Esophagus squamous epithelium (tissue), 5 donors: ENCODE results near the gene CD300LG. TPM values are rescaled to one million over a fixed set of nuclear protein-coding genes. Genes with fewer than 3 reads are reported as not detected.

Experiments used
- DNase-seq: peaks from one replicate; lab custom pipeline; 2025; lab: John Stamatoyannopoulos, UW
- H3K27ac ChIP-seq, 4 donors: fragments of 200-600 bp; sonication (generic); one replicate each; pipeline ENCODE4 v1.5.1; 2016 to 2019; ENCODE audit warnings: mild to moderate bottlenecking in 1 of 4
- H3K27me3 ChIP-seq, 4 donors: fragments of 200-600 bp; sonication (generic); 1 replicate in 3 of 4; 2 replicates in 1 of 4; pipeline versions ENCODE4 v1.5.1 to v1.6.0; 2017 to 2021; ENCODE audit warnings: antibody characterized with exemption in 1 of 4
- H3K36me3 ChIP-seq, 3 donors: fragments of 200-600 bp; sonication (generic); one replicate each; pipeline ENCODE4 v1.5.1; 2016 to 2019
- H3K4me1 ChIP-seq, 3 donors: fragments of 200-600 bp; sonication (generic); one replicate each; pipeline ENCODE4 v1.5.1; 2017 to 2019
- H3K4me3 ChIP-seq, 4 donors: fragments of 200-600 bp; sonication (generic); 1 replicate in 3 of 4; 2 replicates in 1 of 4; pipeline ENCODE4 v1.5.1; 2016 to 2019; ENCODE audit warnings: mild to moderate bottlenecking in 2 of 4, moderate library complexity in 1 of 4
- H3K9me3 ChIP-seq, 3 donors: fragments of 200-600 bp; sonication (generic); one replicate each; pipeline ENCODE4 v1.5.1; 2016 to 2019
- POLR2A ChIP-seq, 4 donors: fragments of 450-650 bp; IDR thresholded peaks; one replicate each; pipeline ENCODE4 v1.6.1; 2017; ENCODE audit warnings: antibody characterized with exemption in 4 of 4, mild to moderate bottlenecking in 4 of 4, moderate library complexity in 3 of 4
- WGBS, 2 donors: methylation state at CpG; one replicate each; pipeline ENCODE4 v1.1.5; 2018; 5-methylcytosine and 5-hydroxymethylcytosine counted together
- intact Hi-C: fragments of 100-400 bp; cut with DNase I; formaldehyde crosslinking; loops from one replicate; pipeline ENCODE4 v1.15.0; 2022
- total RNA-seq, 4 donors: library from RNA; depleted of rRNA; stranded (reverse); fragments of >200 nt; gene quantifications; one replicate each; pipeline ENCODE4 v1.1.0, GENCODE V29; 2016
- TF ChIP-seq, protein P1 (sequence below), 6 experiments: fragments of 450-650 bp in 4 of 6; fragments of 200-600 bp in 2 of 6; sonication (generic) in 2 of 6; IDR thresholded peaks; one replicate each; pipeline ENCODE4 v1.5.1; 2016 to 2019; ENCODE audit warnings: antibody characterized with exemption in 6 of 6, mild to moderate bottlenecking in 4 of 6, moderate library complexity in 4 of 6
- donor health status: DM: yes; HTN: yes; CAD: no.

The CD300LG gene
- total RNA-seq, 4 donors from 2014 or later = 0.30 to 2.3 (median 0.94) TPM

DNA sequence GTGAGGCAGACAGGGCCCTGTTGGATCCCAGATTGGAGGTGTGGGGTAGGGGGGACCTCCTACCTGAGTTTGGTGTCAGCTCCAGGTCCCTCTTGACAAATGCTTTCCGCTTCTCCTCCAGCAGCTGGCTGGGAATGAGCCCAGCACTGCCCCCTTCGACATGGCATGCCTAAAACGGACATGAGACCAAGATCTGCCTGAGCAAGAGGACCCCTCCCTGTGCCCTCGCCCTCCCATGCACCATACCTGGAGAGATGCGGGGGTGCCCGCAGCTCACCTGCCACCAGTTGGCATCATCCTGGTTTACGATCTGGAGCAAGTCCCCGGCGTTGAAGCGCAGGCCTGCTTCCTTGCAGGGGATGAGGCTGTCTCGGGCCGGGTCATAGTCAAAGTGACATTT is 34.2 kb downstream of the CD300LG start:
- peaks cover 0 to 6% (median 0%) of the 10 kb centered on the region in 3 donors for H3K36me3 ChIP-seq
- intact Hi-C loops = no loop called here
- H3K4me1 ChIP-seq = peaks cover 0 to 8% (median 0%) of the 10 kb centered on the region in 3 donors
- WGBS, 2 donors = 82% methylated on average over 2 to 8 of the region's 12 CpGs
- TF ChIP-seq, protein P1, sequence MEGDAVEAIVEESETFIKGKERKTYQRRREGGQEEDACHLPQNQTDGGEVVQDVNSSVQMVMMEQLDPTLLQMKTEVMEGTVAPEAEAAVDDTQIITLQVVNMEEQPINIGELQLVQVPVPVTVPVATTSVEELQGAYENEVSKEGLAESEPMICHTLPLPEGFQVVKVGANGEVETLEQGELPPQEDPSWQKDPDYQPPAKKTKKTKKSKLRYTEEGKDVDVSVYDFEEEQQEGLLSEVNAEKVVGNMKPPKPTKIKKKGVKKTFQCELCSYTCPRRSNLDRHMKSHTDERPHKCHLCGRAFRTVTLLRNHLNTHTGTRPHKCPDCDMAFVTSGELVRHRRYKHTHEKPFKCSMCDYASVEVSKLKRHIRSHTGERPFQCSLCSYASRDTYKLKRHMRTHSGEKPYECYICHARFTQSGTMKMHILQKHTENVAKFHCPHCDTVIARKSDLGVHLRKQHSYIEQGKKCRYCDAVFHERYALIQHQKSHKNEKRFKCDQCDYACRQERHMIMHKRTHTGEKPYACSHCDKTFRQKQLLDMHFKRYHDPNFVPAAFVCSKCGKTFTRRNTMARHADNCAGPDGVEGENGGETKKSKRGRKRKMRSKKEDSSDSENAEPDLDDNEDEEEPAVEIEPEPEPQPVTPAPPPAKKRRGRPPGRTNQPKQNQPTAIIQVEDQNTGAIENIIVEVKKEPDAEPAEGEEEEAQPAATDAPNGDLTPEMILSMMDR (IDR thresholded peaks at IDR 0.05) = no peak
- TF ChIP-seq POLR2A (IDR thresholded peaks at IDR 0.05) = no peak
- no peak for DNase-seq
- no peaks in the 10 kb centered on the region for H3K9me3 ChIP-seq
- no peak overlapping the region for H3K27ac ChIP-seq
- H3K4me3 ChIP-seq = no peak overlapping the region
- no peaks in the 10 kb centered on the region for H3K27me3 ChIP-seq

GRCh38 chr17:43881758-43882505 is 35.0 kb downstream of the CD300LG start:
- no peak for DNase-seq
- H3K4me3 ChIP-seq = no peak overlapping the region
- 87 to 95% methylated on average over 4 to 6 of the region's 27 CpGs for WGBS, 2 donors
- H3K36me3 ChIP-seq = peaks cover 0 to 6% (median 0%) of the 10 kb centered on the region in 3 donors
- intact Hi-C loops = no loop called here
- H3K27me3 ChIP-seq = no peaks in the 10 kb centered on the region
- no peaks in the 10 kb centered on the region for H3K9me3 ChIP-seq
- H3K4me1 ChIP-seq = peaks cover 0 to 8% (median 0%) of the 10 kb centered on the region in 3 donors
- no peak for TF ChIP-seq POLR2A (IDR thresholded peaks at IDR 0.05)
- TF ChIP-seq, protein P1 (IDR thresholded peaks at IDR 0.05) = no peak
- no peak overlapping the region for H3K27ac ChIP-seq

GRCh38 chr17:43882761-43883415 is 35.9 kb downstream of the CD300LG start:
- intact Hi-C loops = no loop called here
- DNase-seq = no peak
- H3K36me3 ChIP-seq = peaks cover 0 to 6% (median 0%) of the 10 kb centered on the region in 3 donors
- H3K27me3 ChIP-seq = no peaks in the 10 kb centered on the region
- H3K9me3 ChIP-seq = no peaks in the 10 kb centered on the region
- H3K4me1 ChIP-seq = peaks cover 0 to 8% (median 0%) of the 10 kb centered on the region in 3 donors
- no peak overlapping the region for H3K27ac ChIP-seq
- WGBS, 2 donors = 83 to 87% methylated on average over 7 to 8 of the region's 14 CpGs
- H3K4me3 ChIP-seq = no peak overlapping the region
- TF ChIP-seq POLR2A (IDR thresholded peaks at IDR 0.05) = no peak
- TF ChIP-seq, protein P1 (IDR thresholded peaks at IDR 0.05) = no peak

DNA sequence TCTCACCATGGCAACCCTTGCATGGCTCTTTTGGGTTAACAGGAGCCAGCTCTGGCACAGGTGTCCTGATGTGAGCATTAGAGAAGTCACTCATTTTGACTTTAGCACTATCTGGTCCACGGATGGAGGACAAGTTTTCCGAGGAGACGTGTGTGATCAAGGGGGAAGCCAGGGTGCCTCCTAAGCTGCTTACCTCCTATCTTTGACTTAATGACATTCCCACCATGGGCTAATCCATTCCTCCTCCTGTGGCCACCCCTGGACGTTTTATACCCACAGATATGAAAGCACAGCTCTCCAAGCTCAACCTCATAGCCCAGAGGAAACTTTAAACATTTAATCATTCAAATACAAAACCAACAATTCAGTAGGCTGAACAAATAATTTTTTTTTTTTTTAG is 41.6 kb downstream of the CD300LG start:
- intact Hi-C loops = no loop called here
- H3K27ac ChIP-seq = no peak overlapping the region
- TF ChIP-seq, protein P1 (IDR thresholded peaks at IDR 0.05) = no peak
- no peak for TF ChIP-seq POLR2A (IDR thresholded peaks at IDR 0.05)
- DNase-seq = no peak
- no peaks in the 10 kb centered on the region for H3K9me3 ChIP-seq
- no peak overlapping the region for H3K4me3 ChIP-seq
- H3K36me3 ChIP-seq = no peaks in the 10 kb centered on the region
- H3K27me3 ChIP-seq = no peaks in the 10 kb centered on the region
- WGBS, 2 donors = 74 to 75% methylated on average over 4 of the region's 4 CpGs
- H3K4me1 ChIP-seq = no peaks in the 10 kb centered on the region

DNA sequence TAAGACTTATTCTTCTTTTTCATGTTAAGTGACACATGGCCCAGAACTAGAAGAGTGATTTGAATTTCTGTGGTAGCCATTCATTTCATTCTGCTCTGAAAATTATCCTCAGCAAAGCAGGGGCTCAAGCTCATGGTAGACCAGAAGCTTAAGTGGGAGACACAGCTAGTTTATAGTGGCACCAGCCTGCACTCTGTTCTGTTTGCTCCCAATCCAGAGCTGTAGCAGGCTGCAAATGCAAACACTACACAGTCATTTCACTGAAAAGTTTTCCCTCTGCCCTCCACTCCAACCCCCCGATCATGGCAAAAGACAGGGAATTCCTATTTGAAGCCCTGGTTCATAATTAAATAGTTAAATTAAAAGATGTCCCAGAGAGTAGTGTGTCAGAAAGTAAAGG is 43.3 kb downstream of the CD300LG start:
- no peaks in the 10 kb centered on the region for H3K36me3 ChIP-seq
- H3K4me1 ChIP-seq = no peaks in the 10 kb centered on the region
- intact Hi-C loops = no loop called here
- WGBS, 2 donors = 100% methylated on average over 1 of the region's 1 CpG
- H3K4me3 ChIP-seq = no peak overlapping the region
- no peaks in the 10 kb centered on the region for H3K27me3 ChIP-seq
- H3K9me3 ChIP-seq = no peaks in the 10 kb centered on the region
- TF ChIP-seq, protein P1 (IDR thresholded peaks at IDR 0.05) = no peak
- no peak for TF ChIP-seq POLR2A (IDR thresholded peaks at IDR 0.05)
- H3K27ac ChIP-seq = no peak overlapping the region
- DNase-seq = no peak
